HG02840 (cell line): ENCODE results near the gene SYNPO.

ENCODE experiments used
- ATAC-seq: cut with Tn5 transposase; IDR thresholded peaks from one replicate; pipeline ENCODE4 v1.9.1; 2021; ENCODE audit warnings: mild to moderate bottlenecking, moderate library complexity, moderate number of reproducible peaks; ENCODE audit not compliant: unreplicated experiment, low FRiP score

SYNPO gene

DNA sequence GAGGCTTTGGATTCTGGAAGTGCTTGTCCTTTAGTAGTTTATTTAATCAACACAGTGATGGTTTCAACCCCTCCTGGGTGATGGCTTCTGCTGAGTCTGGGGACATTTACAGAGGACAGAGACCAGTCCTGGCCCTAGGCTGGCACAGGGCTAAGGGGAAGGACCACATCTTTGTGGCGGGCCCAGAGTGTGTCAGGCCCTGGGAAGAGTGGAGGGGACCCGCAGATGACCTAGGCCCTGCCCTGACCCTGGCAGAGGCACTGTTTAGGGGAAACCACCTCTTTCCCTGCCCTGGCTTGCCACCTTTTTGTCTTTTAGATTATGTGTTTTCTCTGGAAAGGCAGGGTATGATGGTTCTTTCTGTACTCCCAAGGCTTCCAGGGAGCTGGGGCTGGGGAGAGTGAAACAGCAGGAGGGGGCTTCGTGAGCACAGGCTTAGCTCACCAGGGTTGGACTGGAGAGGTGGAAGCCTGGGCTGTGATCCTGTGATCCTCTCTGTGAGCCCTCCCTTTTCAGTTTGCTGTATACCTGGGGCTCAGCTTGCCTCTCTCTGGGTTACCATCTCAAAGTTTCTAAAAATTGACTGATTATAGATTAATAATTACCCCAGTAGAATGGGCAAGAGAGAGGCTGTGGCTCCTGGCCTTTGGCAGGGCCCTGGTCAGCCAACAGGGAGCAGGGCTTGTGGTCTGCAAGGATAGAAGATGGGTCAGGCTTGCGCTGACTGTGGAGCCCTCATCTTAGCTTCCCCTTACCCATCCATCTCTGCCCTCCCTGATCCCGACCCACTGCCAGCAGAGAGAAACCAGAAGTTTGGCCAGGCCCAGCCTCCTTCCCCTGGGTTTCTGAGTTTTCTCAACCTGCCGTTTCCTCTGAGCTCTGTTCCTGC is 1.7 kb upstream of the SYNPO start:
- no peak for ATAC-seq

DNA sequence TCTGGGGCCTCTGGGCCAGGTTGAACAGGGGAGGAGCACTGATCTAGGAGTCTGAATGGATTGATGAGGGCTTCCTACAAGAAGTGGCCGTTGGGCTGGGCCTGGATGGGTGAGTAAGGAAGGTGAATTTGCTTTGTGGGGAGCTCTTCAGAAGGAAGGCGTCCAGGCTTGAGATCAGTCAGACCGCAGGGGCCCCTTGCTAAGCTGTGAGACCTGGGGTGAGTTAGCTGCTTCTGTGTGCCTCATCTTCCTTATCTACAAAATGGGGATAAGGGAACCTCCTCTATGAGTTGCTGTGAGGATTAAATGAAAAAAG is 1.1 kb upstream of the SYNPO start:
- ATAC-seq, result no peak

GRCh38 chr5:150639751-150640150 is 709 bp upstream of the SYNPO start:
- ATAC-seq, result no peak

GRCh38 chr5:150641006-150641570 is 628 bp downstream of the SYNPO start:
- ATAC-seq, result no peak

GRCh38 chr5:150641824-150642566 is 1.5 kb downstream of the SYNPO start:
- no peak for ATAC-seq

DNA sequence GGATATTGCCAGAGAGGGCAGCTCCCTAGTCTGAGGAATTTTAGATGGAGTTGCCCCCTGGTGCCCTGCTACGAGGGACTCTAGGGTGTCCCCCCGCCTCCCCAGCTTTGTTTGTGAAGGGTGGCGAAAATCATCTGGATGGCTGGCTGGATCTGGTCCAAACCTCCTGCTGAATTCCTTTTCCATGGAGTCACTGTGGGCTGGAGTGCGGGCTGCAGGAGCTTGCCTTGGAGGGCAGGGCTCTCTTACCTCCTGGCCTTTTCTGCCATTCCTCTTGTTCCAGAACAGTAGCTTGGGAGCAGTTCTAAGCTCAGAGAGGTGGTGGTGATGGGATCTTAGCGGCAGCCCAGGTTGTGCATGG is 2.1 kb downstream of the SYNPO start:
- ATAC-seq, result no peak

DNA sequence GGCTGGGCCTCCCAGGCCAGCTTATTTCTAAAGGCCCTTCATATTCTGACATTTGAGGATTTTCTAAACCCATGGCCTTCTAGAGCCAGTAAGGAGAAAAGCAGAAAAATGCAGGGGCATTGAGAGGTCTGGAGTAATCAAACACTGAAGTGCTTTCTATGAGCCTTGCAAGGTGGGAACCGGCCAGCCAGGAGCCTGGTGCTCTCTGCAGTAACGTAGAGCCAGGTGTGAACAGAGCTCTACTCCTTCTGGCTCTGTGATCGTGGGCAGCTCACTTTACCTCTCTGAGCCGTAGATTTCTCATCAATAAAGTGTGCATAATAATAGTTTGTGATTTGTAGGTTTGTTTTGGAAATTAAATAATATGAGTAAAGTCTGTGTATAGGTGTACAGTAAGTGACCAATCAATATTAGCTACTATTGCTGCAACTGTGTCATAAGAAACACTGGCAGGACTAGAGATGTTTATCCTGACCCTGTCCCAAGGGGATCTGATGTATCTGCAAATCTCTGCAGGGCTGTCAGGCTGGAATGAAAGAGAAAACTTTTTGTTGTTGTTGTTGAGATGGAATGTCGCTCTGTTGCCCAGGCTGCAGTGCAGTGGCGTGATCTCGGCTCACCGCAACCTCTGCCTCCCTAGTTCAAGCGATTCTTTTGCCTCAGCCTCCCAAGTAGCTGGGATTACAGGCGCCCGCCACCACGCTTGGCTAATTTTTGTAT is 2.7 kb downstream of the SYNPO start:
- ATAC-seq, result no peak

DNA sequence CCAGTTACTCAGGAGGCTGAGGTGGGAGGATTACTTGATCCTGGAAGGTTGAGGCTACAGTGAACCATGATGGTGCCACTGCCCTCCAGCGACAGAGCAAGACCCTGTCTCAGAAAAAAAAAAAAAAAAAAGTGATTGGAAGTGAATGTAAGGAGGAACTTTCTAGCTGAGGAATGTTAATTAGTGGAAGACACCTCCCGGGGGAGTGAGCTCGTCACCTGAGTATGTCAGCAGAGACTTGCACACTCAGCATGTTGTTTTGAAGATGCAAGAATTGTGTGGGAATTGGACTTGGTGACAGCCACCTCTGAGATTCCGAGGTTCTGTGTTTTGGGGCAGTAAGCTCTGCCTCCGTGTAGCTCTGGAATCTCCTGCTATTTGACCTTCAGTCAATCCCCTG is 3.6 kb downstream of the SYNPO start:
- no peak for ATAC-seq

DNA sequence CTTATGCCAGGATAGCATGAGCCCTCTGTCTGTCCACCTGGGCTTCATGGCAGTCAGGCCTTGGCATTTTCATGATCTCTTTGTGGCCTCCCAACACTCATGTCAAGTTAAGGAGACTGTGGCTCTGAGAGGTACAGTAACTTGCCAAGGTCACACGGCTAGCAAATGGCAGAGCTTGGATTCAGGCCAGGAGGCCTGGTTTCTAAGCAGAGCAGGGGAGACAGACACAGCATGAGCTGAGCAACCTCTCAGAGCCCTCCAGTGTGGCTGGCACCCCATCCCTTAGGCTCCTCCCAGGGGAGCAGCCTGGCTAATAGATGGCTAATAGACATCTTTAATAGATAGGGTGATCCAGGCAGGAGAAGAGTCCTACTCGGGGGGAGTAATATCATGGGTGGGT is 4.1 kb downstream of the SYNPO start:
- no peak for ATAC-seq

GRCh38 chr5:150645070-150645700 is 4.7 kb downstream of the SYNPO start:
- ATAC-seq, result no peak

DNA sequence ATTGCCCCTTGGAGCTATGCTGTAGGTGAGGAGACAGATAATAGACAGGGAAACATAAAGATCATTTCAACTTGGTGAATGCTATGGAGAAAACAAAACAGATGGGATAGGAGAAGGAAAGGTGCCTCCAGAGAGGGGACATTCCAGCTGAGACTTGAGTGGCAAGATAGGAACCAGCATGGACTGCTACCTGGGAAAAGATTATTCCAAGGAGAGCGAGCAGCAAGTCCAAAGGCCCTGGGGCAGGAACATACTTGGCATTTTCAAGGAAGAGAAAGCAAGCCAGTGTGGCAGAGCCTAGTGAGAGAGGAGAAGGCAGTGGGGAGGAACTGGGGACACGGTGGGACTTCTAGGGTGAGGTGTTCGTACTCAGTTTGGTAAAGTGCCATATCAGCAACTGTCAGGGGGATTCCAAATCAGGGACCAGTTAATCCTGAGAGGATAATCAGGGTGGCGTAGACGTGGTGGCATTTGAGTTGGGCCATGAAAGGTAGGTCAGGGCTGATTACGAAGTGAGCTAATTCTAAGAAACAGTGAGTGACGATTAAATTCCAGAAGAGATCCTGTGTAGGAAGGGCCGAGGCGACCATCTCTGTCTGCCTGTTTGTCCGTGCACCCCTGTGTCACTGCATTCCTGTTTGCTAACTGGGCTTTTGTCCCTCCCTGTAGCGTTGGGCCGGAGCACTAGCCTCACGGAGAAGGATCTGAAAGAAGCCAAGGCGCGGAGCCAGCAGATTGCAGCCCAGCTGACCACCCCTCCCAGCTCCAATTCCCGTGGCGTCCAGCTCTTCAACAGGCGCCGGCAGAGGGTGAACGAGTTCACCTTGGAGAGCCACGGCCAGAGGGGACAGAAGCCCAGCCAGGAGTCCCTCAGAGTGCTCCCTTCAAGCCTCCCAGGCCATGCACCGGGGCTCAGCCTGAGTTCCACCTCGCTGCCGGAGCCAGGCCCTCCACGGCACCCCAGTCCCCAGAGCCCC is 7.1 kb downstream of the SYNPO start:
- ATAC-seq, result no peak

GRCh38 chr5:150648294-150649107 is 8.0 kb downstream of the SYNPO start:
- ATAC-seq, result no peak

- no peak for ATAC-seq
Observed at GRCh38 chr5:150649108-150650020, 8.9 kb downstream of the SYNPO start.

- no peak for ATAC-seq
Observed at GRCh38 chr5:150650021-150651006, 9.9 kb downstream of the SYNPO start.

DNA sequence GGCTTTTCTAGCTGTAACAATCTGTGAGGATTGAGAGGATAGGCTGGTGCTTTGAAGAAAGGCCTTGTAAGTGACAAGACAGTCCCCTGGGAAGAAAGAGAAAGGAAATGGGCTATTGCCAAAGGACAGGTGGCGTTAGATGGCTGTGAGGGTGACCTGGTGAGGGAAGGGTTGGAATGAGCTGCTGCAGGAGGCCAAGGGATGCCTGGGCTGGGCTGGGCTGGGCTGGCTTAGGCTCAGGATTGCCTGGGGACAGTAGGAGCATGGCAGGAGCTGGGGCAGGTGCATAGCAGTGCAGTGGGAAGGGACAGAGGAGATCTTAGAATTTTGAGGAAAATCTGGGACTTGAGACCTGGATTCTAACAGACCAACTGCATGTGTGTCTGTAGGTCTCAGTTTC is 10.9 kb downstream of the SYNPO start:
- no peak for ATAC-seq

DNA sequence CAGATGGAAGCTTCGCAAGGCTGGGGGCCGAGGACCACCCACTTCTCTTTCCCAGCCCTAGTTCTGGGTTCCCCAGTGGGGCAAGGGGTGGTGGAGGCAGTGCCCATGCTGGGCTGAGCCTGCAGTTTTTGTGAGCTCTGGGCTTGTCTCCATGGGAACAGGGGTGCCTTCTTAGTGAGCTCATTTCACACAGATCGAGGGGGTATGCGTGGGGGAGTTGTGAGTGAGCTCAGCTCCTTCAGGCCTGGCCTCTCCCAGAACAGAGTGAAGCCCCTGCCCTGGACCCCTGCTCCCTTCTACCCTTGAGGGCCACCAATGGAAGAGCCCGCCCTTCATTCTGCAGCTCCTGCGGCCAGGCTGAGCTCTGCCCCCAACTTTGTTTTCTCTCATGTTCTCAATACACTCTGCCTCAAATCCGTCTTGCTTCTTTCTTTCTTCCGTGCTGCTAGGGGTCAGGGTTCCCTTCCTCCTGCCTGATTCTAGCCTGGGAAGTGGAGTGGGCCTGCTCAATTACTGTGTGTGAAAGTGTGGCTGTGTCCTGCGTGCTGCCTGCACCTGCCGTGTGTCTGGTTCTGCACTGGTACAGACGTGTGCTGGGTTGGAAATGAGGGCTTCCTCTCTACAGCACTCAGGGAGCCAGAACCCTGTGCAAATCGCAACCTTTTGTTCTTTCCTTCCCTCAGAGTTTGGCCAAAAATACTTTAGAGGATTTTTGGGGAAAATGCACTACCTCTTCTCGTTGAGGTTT is 11.6 kb downstream of the SYNPO start:
- ATAC-seq, result no peak
